ENCODE measurements around the gene CYP21A2. TPM values are rescaled to one million over a fixed set of nuclear protein-coding genes. Genes with fewer than 3 reads are reported as not detected.

Gene CYP21A2
- total RNA-seq, 2 donors from 2014 or later, result 2.4 TPM; not detected in 1

GRCh38 chr6:32075781-32076180 lies 37.6 kb downstream of the CYP21A2 start:
- DNase-seq (ENCODE audit: low spot score) (no peak), ATAC-seq (ENCODE audit: insufficient number of reproducible peaks, low FRiP score, low read depth) (no peak)
- no peak overlapping the region for H3K27ac ChIP-seq
- no peaks in the 10 kb centered on the region for H3K27me3 ChIP-seq (replicated peaks; ENCODE audit: insufficient read depth)
- peaks cover 11% of the 10 kb centered on the region for H3K36me3 ChIP-seq
- TF ChIP-seq, protein P1, sequence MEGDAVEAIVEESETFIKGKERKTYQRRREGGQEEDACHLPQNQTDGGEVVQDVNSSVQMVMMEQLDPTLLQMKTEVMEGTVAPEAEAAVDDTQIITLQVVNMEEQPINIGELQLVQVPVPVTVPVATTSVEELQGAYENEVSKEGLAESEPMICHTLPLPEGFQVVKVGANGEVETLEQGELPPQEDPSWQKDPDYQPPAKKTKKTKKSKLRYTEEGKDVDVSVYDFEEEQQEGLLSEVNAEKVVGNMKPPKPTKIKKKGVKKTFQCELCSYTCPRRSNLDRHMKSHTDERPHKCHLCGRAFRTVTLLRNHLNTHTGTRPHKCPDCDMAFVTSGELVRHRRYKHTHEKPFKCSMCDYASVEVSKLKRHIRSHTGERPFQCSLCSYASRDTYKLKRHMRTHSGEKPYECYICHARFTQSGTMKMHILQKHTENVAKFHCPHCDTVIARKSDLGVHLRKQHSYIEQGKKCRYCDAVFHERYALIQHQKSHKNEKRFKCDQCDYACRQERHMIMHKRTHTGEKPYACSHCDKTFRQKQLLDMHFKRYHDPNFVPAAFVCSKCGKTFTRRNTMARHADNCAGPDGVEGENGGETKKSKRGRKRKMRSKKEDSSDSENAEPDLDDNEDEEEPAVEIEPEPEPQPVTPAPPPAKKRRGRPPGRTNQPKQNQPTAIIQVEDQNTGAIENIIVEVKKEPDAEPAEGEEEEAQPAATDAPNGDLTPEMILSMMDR (IDR thresholded peaks at IDR 0.05), result no peak
- no peaks in the 10 kb centered on the region for H3K9me3 ChIP-seq
- H3K4me3 ChIP-seq, result no peak overlapping the region
- H3K4me1 ChIP-seq (ENCODE audit: control insufficient read depth in 1 of 2, low read depth in 2 of 2), result peaks cover 7 to 18% of the 10 kb centered on the region in 2 donors

GRCh38 chr6:32076321-32076809 lies 38.1 kb downstream of the CYP21A2 start:
- ATAC-seq (ENCODE audit: insufficient number of reproducible peaks, low FRiP score, low read depth) (no peak), DNase-seq (ENCODE audit: low spot score) (no peak)
- Histone ChIP-seq H3K27ac (peak overlapping the region; percentile 34 to 44), H3K4me3 (no peak overlapping the region), H3K36me3 (peaks cover 11% of the 10 kb centered on the region), H3K27me3 (replicated peaks; ENCODE audit: insufficient read depth) (no peaks in the 10 kb centered on the region), H3K9me3 (no peaks in the 10 kb centered on the region), H3K4me1 (ENCODE audit: control insufficient read depth in 1 of 2, low read depth in 2 of 2) (peaks cover 6 to 18% of the 10 kb centered on the region in 2 donors)
- TF ChIP-seq, protein P1 (IDR thresholded peaks at IDR 0.05), result no peak

- Histone ChIP-seq H3K27me3 (replicated peaks; ENCODE audit: insufficient read depth) (no peaks in the 10 kb centered on the region), H3K4me1 (ENCODE audit: control insufficient read depth in 1 of 2, low read depth in 2 of 2) (peaks cover 24 to 32% of the 10 kb centered on the region in 2 donors), H3K4me3 (no peak overlapping the region), H3K9me3 (no peaks in the 10 kb centered on the region), H3K36me3 (peaks cover 3% of the 10 kb centered on the region), H3K27ac (no peak overlapping the region)
- TF ChIP-seq, protein P1 (IDR thresholded peaks at IDR 0.05), result no peak
- DNase-seq (ENCODE audit: low spot score) (no peak), ATAC-seq (ENCODE audit: insufficient number of reproducible peaks, low FRiP score, low read depth) (no peak)
Observed at GRCh38 chr6:32079566-32080290, 41.5 kb downstream of the CYP21A2 start.

DNA sequence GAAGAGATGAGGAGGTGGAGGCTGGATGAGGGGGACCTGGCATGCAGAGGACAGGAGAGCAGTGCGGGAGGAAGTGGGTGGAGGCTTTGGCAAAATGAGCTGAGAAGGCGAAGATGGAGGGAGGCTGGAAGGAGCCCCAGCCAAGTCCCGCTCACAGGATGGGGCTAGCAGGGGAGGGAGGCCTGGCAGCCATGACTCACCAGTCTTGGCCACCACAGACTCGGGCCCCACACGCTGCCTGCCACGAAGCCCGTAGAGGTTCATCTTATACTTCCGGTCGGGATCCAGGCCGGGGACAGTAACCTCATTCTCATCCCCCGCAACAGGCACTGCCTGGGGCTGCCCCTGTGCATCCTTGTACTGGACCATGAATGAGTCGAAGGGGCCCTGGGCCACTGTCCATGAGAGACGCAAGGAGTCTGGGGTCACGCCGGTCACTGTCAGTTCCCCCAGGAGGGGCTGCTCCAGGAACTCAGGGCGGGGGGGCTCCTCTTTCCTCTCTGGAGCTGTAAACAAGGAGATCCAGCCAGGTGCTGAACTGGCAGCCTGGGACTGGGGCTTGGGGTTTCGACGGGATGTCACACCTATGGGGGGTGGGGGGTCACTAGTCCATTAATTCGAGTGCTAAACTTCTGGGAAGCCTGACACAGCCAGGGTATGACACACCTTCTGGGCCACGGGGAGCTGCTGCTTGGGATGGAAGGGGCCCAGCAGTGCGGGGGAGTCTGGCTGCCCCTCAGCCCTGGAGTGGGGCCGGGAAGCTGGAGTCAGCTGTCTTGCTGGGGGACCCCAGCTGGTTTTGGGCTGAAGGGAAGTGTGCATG lies 43.2 kb downstream of the CYP21A2 start:
- no peaks in the 10 kb centered on the region for H3K27me3 ChIP-seq (replicated peaks; ENCODE audit: insufficient read depth)
- DNase-seq (ENCODE audit: low spot score), result peak; percentile 40
- peaks cover 3% of the 10 kb centered on the region for H3K36me3 ChIP-seq
- H3K27ac ChIP-seq, result peak overlapping the region; percentile 75 to 86
- H3K4me3 ChIP-seq, result no peak overlapping the region
- TF ChIP-seq, protein P1 (IDR thresholded peaks at IDR 0.05), result no peak
- peaks cover 24 to 35% of the 10 kb centered on the region in 2 donors for H3K4me1 ChIP-seq (ENCODE audit: control insufficient read depth in 1 of 2, low read depth in 2 of 2)
- ATAC-seq (ENCODE audit: insufficient number of reproducible peaks, low FRiP score, low read depth), result peak; percentile 67
- no peaks in the 10 kb centered on the region for H3K9me3 ChIP-seq

DNA sequence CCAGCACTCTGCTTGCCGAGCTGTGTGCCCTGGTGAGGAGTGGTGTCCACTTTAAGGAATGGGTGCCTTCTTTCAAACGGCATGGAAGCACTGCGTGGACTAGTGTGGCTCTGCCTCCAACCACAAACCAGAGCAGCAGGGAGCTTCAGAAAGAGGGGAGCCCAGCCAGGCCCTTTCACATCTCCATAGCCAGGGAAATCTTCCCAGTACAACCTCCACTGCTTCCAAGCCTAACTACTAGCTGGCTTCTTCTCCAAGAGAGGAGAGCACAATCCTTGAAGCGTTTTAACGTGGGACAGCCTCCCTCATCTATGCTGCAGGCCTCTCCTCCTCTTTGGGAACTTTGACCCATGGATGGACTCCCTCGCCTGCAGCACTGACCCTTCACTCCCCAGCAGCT lies 44.3 kb downstream of the CYP21A2 start:
- peaks cover under 1% of the 10 kb centered on the region for H3K36me3 ChIP-seq
- H3K27me3 ChIP-seq (replicated peaks; ENCODE audit: insufficient read depth), result no peaks in the 10 kb centered on the region
- H3K27ac ChIP-seq, result peak overlapping the region; percentile 75 to 86
- no peaks in the 10 kb centered on the region for H3K9me3 ChIP-seq
- TF ChIP-seq, protein P1 (IDR thresholded peaks at IDR 0.05), result no peak
- no peak overlapping the region for H3K4me3 ChIP-seq
- peaks cover 29 to 45% of the 10 kb centered on the region in 2 donors for H3K4me1 ChIP-seq (ENCODE audit: control insufficient read depth in 1 of 2, low read depth in 2 of 2)
- no peak for DNase-seq (ENCODE audit: low spot score)
- no peak for ATAC-seq (ENCODE audit: insufficient number of reproducible peaks, low FRiP score, low read depth)

All from thoracic aorta (tissue), 2 donors.